IMR-90 (cell line): ENCODE results near the gene PTGES. TPM values are rescaled to one million over a fixed set of nuclear protein-coding genes. Genes with fewer than 3 reads are reported as not detected.

Experiments used
- polyA plus RNA-seq, 3 experiments: library from polyadenylated mRNA; depleted of rRNA; stranded (reverse); fragments of >200 nt; gene quantifications; 2 replicates each; pipeline ENCODE4 v1.2.3, GENCODE V29; 2012; ENCODE audit warnings: low replicate concordance in 1 of 3
- total RNA-seq: library from RNA; depleted of rRNA; stranded (reverse); fragments of >200 nt; gene quantifications from 2 replicates; pipeline ENCODE4 v1.2.3, GENCODE V29; 2012; rRNA removed

The PTGES gene
- total and polyA plus RNA-seq, 2 of the 4 experiments (the other 2 are of a cell fraction) = 3.2 to 6.3 TPM

Other genes starting within 250 kb of the PTGES start
- not detected in 2 replicates for gene C9orf50, start 131.9 kb downstream of the PTGES start, total RNA-seq
- gene C9orf50, start 131.9 kb downstream of the PTGES start, polyA plus RNA-seq (2012; rRNA removed) = 0.09 and 0.20 TPM in 2 replicates
- gene NTMT1, start 126.9 kb downstream of the PTGES start, total RNA-seq = 67.8 and 68.1 TPM in 2 replicates
- 88.1 and 108 TPM in 2 replicates for gene NTMT1, start 126.9 kb downstream of the PTGES start, polyA plus RNA-seq (2012; rRNA removed)
- gene ASB6, start 110.9 kb downstream of the PTGES start, total RNA-seq = 9.4 and 9.7 TPM in 2 replicates
- gene ASB6, start 110.9 kb downstream of the PTGES start, polyA plus RNA-seq (2012; rRNA removed) = 28.9 and 31.4 TPM in 2 replicates
- gene PRRX2, start 87.4 kb downstream of the PTGES start, total RNA-seq = 12.7 and 13.1 TPM in 2 replicates
- 35.5 and 45.9 TPM in 2 replicates for gene PRRX2, start 87.4 kb downstream of the PTGES start, polyA plus RNA-seq (2012; rRNA removed)
- gene TOR1B, start 50.1 kb upstream of the PTGES start, total RNA-seq = 15.6 and 16.4 TPM in 2 replicates
- 20.5 and 21.0 TPM in 2 replicates for gene TOR1B, start 50.1 kb upstream of the PTGES start, polyA plus RNA-seq (2012; rRNA removed)
- gene TOR1A, start 71.1 kb upstream of the PTGES start, total RNA-seq = 27.1 and 34.4 TPM in 2 replicates
- gene TOR1A, start 71.1 kb upstream of the PTGES start, polyA plus RNA-seq (2012; rRNA removed) = 67.5 and 74.2 TPM in 2 replicates
- 29.8 and 57.5 TPM in 2 replicates for gene C9orf78, start 82.2 kb upstream of the PTGES start, total RNA-seq
- 36.7 and 46.0 TPM in 2 replicates for gene C9orf78, start 82.2 kb upstream of the PTGES start, polyA plus RNA-seq (2012; rRNA removed)
- gene USP20, start 82.4 kb upstream of the PTGES start, total RNA-seq = 3.8 and 4.4 TPM in 2 replicates
- 21.6 and 26.4 TPM in 2 replicates for gene USP20, start 82.4 kb upstream of the PTGES start, polyA plus RNA-seq (2012; rRNA removed)